GM23338 (cell line): ENCODE results near the gene PRUNE2. TPM values are rescaled to one million over a fixed set of nuclear protein-coding genes. Genes with fewer than 3 reads are reported as not detected.

Experiments
- ATAC-seq: fragments of 200-7000 bp; cut with Tn5 transposase; 3 replicates; pipeline ENCODE4 v1.9.1; 2020
- DNase-seq: peaks from one replicate; pipeline ENCODE4 v3.0.0-alpha.2; 2015; ENCODE audit warnings: low spot score
- H2AFZ ChIP-seq: fragments of 200-600 bp; sonication (generic); 2 replicates; pipeline ENCODE4 v1.8.0; 2016; ENCODE audit warnings: antibody characterized with exemption, mild to moderate bottlenecking, moderate library complexity
- H3F3A ChIP-seq: fragments of 200-600 bp; sonication (generic); replicated peaks from 2 replicates; pipeline ENCODE4 v1.8.0; 2017; ENCODE audit warnings: antibody characterized with exemption, mixed run types, low read depth
- H3K27ac ChIP-seq: fragments of 200-600 bp; sonication (generic); 2 replicates; pipeline ENCODE4 v1.6.1; 2016; ENCODE audit warnings: low read depth
- H3K27me3 ChIP-seq: fragments of 200-600 bp; sonication (generic); 2 replicates; pipeline ENCODE4 v1.8.0; 2016; ENCODE audit warnings: mild to moderate bottlenecking, mixed run types, moderate library complexity; ENCODE audit not compliant: insufficient read depth
- H3K36me3 ChIP-seq: fragments of 200-600 bp; sonication (generic); 2 replicates; pipeline ENCODE4 v1.8.0; 2016; ENCODE audit warnings: mild to moderate bottlenecking; ENCODE audit not compliant: insufficient read depth
- H3K4me1 ChIP-seq: fragments of 200-600 bp; sonication (generic); 2 replicates; pipeline ENCODE4 v1.8.0; 2016; ENCODE audit warnings: mild to moderate bottlenecking, moderate library complexity; ENCODE audit not compliant: insufficient read depth
- H3K4me2 ChIP-seq: fragments of 200-600 bp; sonication (generic); 2 replicates; pipeline ENCODE4 v1.7.1; 2017; ENCODE audit warnings: mixed run types
- H3K4me3 ChIP-seq: fragments of 200-600 bp; sonication (generic); 2 replicates; pipeline ENCODE4 v1.6.1; 2016; ENCODE audit warnings: mixed run types
- H3K79me2 ChIP-seq: fragments of 200-600 bp; sonication (generic); replicated peaks from 2 replicates; pipeline ENCODE4 v1.8.0; 2017; ENCODE audit warnings: mild to moderate bottlenecking; ENCODE audit not compliant: insufficient read depth
- H3K9me2 ChIP-seq: fragments of 200-600 bp; sonication (generic); 2 replicates; pipeline ENCODE4 v1.8.0; 2017; ENCODE audit not compliant: insufficient read depth
- H4K20me1 ChIP-seq: fragments of 200-600 bp; sonication (generic); replicated peaks from 2 replicates; pipeline ENCODE4 v1.8.0; 2017; ENCODE audit warnings: mild to moderate bottlenecking; ENCODE audit not compliant: insufficient read depth
- H3K27ac Mint-ChIP-seq: 2 replicates; pipeline ENCODE4 v1.8.0; 2020; ENCODE audit warnings: inconsistent platforms, mild to moderate bottlenecking, moderate library complexity, mixed read lengths
- H3K27me3 Mint-ChIP-seq: 3 replicates; pipeline ENCODE4 v1.8.0; 2022; ENCODE audit warnings: low read depth, mild to moderate bottlenecking, moderate library complexity, mixed read lengths, inconsistent platforms; ENCODE audit not compliant: insufficient read depth, poor library complexity
- H3K36me3 Mint-ChIP-seq: 3 replicates; pipeline ENCODE4 v1.8.0; 2021; ENCODE audit warnings: low read depth, mild to moderate bottlenecking, inconsistent platforms, moderate library complexity, mixed read lengths
- H3K4me1 Mint-ChIP-seq: 3 replicates; pipeline ENCODE4 v1.8.0; 2020; ENCODE audit warnings: mild to moderate bottlenecking, inconsistent platforms, mixed read lengths
- H3K4me3 Mint-ChIP-seq: 3 replicates; pipeline ENCODE4 v1.8.0; 2021; ENCODE audit warnings: moderate library complexity, mild to moderate bottlenecking, inconsistent platforms, mixed read lengths
- H3K9me3 Mint-ChIP-seq: 3 replicates; pipeline ENCODE4 v1.8.0; 2020; ENCODE audit warnings: moderate library complexity, mild to moderate bottlenecking, inconsistent platforms, mixed read lengths
- CREB1 ChIP-seq: fragments of 250-450 bp; sonication (Bioruptor Pico); IDR thresholded peaks from 2 replicates; pipeline ENCODE4 v1.5.0; 2020; ENCODE audit warnings: low read depth, mild to moderate bottlenecking, moderate library complexity
- CTCF ChIP-seq, 2 experiments: fragments of 200-600 bp in 1 of 2; sonication (generic) in 1 of 2; conservative IDR thresholded peaks; 2 replicates each; pipeline versions ENCODE4 v1.5.1 to v1.6.1; 2016 to 2017; ENCODE audit warnings: antibody characterized with exemption in 2 of 2, low read depth in 2 of 2, mild to moderate bottlenecking in 2 of 2, moderate library complexity in 1 of 2
- ETS1 ChIP-seq: IDR thresholded peaks from 2 replicates; pipeline ENCODE4 v1.6.1; 2016; ENCODE audit warnings: antibody characterized with exemption
- EZH2 ChIP-seq: fragments of 200-600 bp; sonication (generic); IDR thresholded peaks from one replicate; pipeline ENCODE4 v1.8.0; 2017; ENCODE audit warnings: antibody characterized with exemption, mild to moderate bottlenecking, low read depth; ENCODE audit not compliant: unreplicated experiment
- JUNB ChIP-seq: IDR thresholded peaks from one replicate; pipeline ENCODE4 v1.6.1; 2016; ENCODE audit warnings: antibody characterized with exemption; ENCODE audit not compliant: unreplicated experiment
- POLR2AphosphoS5 ChIP-seq: IDR thresholded peaks from 2 replicates; pipeline ENCODE4 v1.6.1; 2016; ENCODE audit warnings: antibody characterized with exemption, low read depth
- REST ChIP-seq: IDR thresholded peaks from one replicate; pipeline ENCODE4 v1.6.1; 2018; ENCODE audit warnings: antibody characterized with exemption; ENCODE audit not compliant: unreplicated experiment
- STAT1 ChIP-seq: IDR thresholded peaks from one replicate; pipeline ENCODE4 v1.6.1; 2016; ENCODE audit warnings: antibody characterized with exemption; ENCODE audit not compliant: unreplicated experiment
- ZNF114 ChIP-seq: fragments of 250-450 bp; sonication (Bioruptor Pico); IDR thresholded peaks from 2 replicates; pipeline ENCODE4 v1.5.0; 2020; ENCODE audit warnings: mild to moderate bottlenecking, moderate library complexity
- polyA plus RNA-seq: library from polyadenylated mRNA; unstranded; fragments of >200 nt; fragmentation: Nextera tagmentation; extraction: Ambion mirVana; gene quantifications from 2 replicates; pipeline ENCODE4 v1.2.1, GENCODE V29; 2016
- total RNA-seq: library from RNA; depleted of rRNA; stranded (reverse); fragments of >200 nt; shearing (Covaris generic); gene quantifications from 2 replicates; pipeline ENCODE4 v1.2.3, GENCODE V29; 2014

PRUNE2 gene
- total and polyA plus RNA-seq, 2 experiments from 2014 or later = 10.6 to 26.5 TPM

- H3K27ac ChIP-seq = no peak overlapping the region
- Mint-ChIP-seq H3K4me3 (no peak overlapping the region), H3K36me3 (no peaks in the 10 kb centered on the region), H3K27me3 (no peaks in the 10 kb centered on the region), H3K9me3 (no peaks in the 10 kb centered on the region), H3K4me1 (peaks cover 10% of the 10 kb centered on the region; the same call in 2 of the 3 replicates), H3K27ac (no peak overlapping the region)
- no peaks in the 10 kb centered on the region for H3F3A ChIP-seq
- no peak for ATAC-seq
- H3K4me2 ChIP-seq = no peak overlapping the region
- H2AFZ ChIP-seq = no peak overlapping the region; the same call in 1 of the 2 replicates
- no peaks in the 10 kb centered on the region for H3K4me1 ChIP-seq
- DNase-seq = no peak
- no peaks in the 10 kb centered on the region for H3K9me2 ChIP-seq
- H3K36me3 ChIP-seq = no peaks in the 10 kb centered on the region
- TF ChIP-seq ETS1 (no peak), JUNB (no peak), ZNF114 (CRISPR knock-in tag) (no peak), REST (no peak), CREB1 (no peak), CTCF (conservative IDR thresholded peaks at IDR 0.05; ENCODE audit: low read depth in 2 of 2) (no peak), POLR2AphosphoS5 (no peak), EZH2 (no peak), STAT1 (no peak)
- H3K79me2 ChIP-seq = no peaks in the 10 kb centered on the region
- no peak overlapping the region for H3K4me3 ChIP-seq
- H3K27me3 ChIP-seq = no peaks in the 10 kb centered on the region
- H4K20me1 ChIP-seq = no peaks in the 10 kb centered on the region
These were observed 324.2 kb downstream of the PRUNE2 start for GRCh38 chr9:76581731-76582130.

GRCh38 chr9:76580820-76581219 is 325.1 kb downstream of the PRUNE2 start:
- no peak for ATAC-seq
- H3K27ac Mint-ChIP-seq = no peak overlapping the region
- H3K36me3 Mint-ChIP-seq = no peaks in the 10 kb centered on the region
- TF ChIP-seq JUNB = no peak
- no peak for TF ChIP-seq ZNF114 (CRISPR knock-in tag)
- TF ChIP-seq POLR2AphosphoS5 = no peak
- no peak for TF ChIP-seq REST
- TF ChIP-seq CTCF (conservative IDR thresholded peaks at IDR 0.05; ENCODE audit: low read depth in 2 of 2) = no peak
- no peak for TF ChIP-seq EZH2
- TF ChIP-seq STAT1 = no peak
- TF ChIP-seq ETS1 = no peak

More at GRCh38 chr9:76580820-76581219, 325.1 kb downstream of the PRUNE2 start:
- Histone ChIP-seq H3F3A (no peaks in the 10 kb centered on the region), H3K79me2 (no peaks in the 10 kb centered on the region), H4K20me1 (no peaks in the 10 kb centered on the region), H3K27ac (no peak overlapping the region), H3K27me3 (no peaks in the 10 kb centered on the region), H2AFZ (no peak overlapping the region), H3K4me3 (no peak overlapping the region), H3K9me2 (no peaks in the 10 kb centered on the region), H3K4me1 (no peaks in the 10 kb centered on the region), H3K36me3 (no peaks in the 10 kb centered on the region), H3K4me2 (no peak overlapping the region)
- H3K27me3 Mint-ChIP-seq = peaks cover 3% of the 10 kb centered on the region
- H3K9me3 Mint-ChIP-seq = no peaks in the 10 kb centered on the region
- DNase-seq = no peak
- peaks cover 8% of the 10 kb centered on the region; the same call in 2 of the 3 replicates for H3K4me1 Mint-ChIP-seq
- no peak overlapping the region for H3K4me3 Mint-ChIP-seq
